Activated CD8-positive, alpha-beta memory T cell treated with anti-CD3 and anti-CD28 coated beads, Interleukin-2, amount 50 U/mL, for 4 hours (primary cell): Measurements from ENCODE around the gene IGDCC3.

Experiments used
- DNase-seq: peaks from one replicate; pipeline ENCODE4 v3.0.0-alpha.2; 2020

The IGDCC3 gene

DNA sequence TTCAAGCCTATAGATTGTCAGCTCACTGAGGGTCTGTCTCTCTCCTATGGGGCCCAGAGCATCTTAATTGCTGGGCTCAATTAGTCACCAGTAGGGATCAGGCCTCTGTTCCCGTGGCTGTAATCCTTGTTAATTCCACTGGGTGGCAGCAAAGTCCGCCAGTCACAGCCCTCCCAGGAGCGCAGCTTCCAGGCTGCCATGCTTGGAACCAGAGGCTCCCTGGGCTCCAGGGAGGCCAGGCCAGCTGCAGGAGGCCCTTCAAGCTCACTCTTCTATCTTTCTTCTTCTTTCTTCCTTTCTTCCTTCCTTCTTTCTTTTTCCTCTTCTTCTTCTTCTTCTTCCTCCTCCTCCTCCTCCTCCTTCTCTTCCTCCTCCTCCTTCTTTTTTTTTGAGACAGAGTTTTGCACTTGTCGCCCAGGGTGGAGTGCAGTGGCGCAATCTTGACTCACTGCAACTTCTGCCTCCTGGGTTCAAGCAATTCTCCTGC lies 58.9 kb downstream of the IGDCC3 start:
- peak; percentile 79 for DNase-seq

GRCh38 chr15:65312400-65312916 lies 65.3 kb downstream of the IGDCC3 start:
- DNase-seq, result no peak

DNA sequence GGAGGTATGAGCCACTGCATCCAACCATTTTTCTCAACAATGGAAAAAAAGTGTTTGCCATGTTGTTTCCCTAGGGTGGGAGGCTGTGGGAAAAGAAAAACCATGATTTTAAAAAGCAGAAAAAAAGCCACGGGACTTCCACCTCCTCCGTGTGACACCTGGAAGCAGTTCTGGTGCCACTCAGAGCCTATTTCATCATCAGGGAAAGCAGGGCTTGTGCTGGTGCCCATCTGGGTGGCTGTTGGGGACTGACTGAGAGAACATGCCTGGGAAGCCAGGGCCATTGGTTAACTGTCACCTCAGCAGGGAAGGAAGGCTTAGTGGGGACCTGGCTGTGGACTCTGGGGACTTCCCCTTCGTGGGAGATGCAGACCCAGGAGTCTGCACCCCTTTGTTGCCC lies 66.0 kb downstream of the IGDCC3 start:
- no peak for DNase-seq

GRCh38 chr15:65310431-65311137 lies 67.2 kb downstream of the IGDCC3 start:
- no peak for DNase-seq

DNA sequence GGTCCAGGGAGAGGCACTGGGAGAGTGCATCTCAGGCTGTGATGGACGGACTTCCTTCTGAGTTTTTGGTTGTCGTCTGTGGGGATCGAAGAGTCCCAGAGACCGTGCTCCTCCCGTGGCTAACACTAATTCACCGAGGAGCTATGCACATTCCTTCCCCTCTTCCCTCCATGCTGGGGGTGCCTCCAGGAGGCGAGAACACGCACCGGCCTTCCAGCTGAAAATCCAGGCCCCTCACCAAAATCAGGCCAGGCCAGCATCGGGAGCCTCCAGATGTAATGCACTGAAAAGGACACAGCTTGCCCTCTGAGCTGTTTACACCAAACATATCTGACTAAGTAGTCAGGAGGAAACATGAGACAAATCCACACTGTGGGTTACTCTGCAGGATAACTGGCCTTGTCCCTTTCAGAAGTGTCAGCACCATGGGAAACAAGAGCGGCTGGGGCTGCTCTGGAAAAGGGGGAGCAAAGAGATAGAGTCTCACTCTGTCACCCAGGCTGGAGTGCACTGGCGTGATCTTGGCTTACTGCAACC lies 67.9 kb downstream of the IGDCC3 start:
- DNase-seq, result no peak

GRCh38 chr15:65307978-65308377 lies 69.8 kb downstream of the IGDCC3 start:
- DNase-seq, result no peak

GRCh38 chr15:65306551-65306950 lies 71.3 kb downstream of the IGDCC3 start:
- DNase-seq, result no peak

GRCh38 chr15:65305776-65306175 lies 72.0 kb downstream of the IGDCC3 start:
- no peak for DNase-seq

- no peak for DNase-seq
These were observed 72.5 kb downstream of the IGDCC3 start for GRCh38 chr15:65305150-65305758.

DNA sequence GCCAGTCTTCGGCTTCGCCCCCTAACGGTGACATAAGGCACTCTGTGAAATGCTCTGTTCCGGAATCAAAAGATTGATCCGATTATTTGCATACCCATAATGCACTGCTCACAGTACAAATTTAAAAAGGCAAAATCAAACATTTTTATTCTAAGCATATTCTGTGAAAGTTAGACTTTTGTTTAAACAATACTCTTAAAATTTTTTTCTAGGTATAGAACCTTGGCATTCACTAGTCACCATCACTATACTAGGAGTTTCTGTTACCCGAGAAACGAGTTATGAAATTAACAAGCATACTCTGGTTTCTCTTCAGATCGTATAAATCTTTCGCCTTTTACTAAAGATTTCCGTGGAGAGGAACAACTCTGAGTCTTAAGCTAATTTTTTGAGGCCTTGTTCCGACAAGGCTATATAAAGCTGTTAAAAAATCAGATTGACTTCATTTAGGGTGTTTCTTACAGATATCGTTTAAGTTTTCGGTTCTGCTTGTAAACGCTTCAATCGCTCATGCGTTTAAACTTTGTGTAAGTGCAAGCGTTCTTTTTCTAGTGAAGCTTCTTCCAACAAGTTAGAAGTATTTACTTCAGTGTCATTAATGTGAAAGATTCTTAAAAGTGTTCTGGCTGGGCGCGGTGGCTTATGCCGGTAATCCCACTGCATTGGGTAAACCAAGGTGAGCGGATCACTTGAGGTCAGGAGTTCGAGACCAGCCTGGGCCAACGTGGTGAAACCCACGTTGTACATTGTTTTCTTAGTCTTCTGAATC lies 73.2 kb downstream of the IGDCC3 start, which contains the start of gene RNU5B-1:
Gene RNU5B-1, plus strand, starts transcription at position 297 of the 769 bp plus-strand sequence.
- DNase-seq, result peak; percentile 71

- DNase-seq, result no peak
These were observed 74.0 kb downstream of the IGDCC3 start for GRCh38 chr15:65303687-65304380.

DNA sequence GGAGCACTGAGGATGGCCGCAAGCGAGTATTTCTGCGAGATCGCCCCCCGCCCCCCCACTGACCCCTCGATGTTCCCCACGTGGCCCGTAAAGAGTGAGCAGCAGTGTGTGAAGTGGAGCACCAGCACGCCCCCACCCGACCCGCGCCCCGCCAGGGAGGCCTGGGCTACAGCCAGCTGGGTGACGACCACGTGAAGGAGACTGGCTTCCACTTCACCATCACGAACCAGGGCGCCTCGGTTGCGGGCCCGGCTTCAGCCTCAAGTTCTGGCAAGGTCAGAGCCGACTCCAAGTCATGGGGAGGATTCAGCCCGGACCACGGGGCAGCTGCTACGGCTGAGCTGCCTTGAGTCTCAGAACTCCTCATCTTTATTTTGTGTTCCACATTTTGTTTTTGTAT lies 75.7 kb downstream of the IGDCC3 start:
- no peak for DNase-seq

DNA sequence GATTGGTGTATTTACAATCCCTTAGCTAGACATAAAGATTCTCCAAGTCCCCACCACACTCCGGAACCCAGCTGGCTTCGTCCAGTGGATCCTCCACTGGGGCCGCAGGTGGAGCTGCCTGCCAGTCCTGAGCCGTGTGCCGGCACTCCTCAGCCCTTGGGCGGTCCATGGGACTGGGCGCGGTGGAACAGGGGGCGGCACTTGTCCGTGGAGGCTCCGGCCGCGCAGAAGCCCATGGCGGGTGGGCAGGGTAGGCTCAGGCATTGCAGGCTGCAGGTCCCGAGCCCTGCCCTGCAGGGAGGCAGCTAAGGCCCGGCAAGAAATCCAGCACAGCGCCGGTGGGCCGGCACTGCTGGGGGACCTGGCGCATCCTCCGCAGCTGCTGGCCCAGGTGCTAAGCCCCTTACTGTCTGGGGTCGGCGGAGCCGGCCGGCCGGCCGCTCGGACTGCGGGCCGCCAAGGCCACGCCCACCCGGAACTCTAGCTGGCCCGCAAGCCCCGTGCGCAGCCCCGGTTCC lies 76.8 kb downstream of the IGDCC3 start:
- DNase-seq, result no peak

DNA sequence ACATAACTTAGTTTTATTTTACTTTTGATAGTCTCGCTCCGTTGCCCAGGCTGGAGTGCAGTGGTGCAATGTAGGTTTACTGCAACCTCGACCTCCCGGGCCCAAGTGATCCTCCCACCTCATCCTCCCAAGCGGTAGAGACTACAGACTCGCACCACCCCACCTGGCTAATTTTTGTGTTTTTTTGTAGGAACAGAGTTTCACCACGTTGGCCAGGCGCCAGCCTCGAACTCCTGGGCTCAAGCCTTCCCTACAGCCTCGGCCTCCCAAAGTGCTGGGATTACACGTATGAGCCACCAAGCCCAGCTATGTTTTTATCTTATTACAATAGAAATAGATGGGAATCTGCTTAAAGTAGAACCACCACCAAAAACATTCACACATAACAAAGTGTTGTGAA lies 79.1 kb downstream of the IGDCC3 start:
- no peak for DNase-seq

DNA sequence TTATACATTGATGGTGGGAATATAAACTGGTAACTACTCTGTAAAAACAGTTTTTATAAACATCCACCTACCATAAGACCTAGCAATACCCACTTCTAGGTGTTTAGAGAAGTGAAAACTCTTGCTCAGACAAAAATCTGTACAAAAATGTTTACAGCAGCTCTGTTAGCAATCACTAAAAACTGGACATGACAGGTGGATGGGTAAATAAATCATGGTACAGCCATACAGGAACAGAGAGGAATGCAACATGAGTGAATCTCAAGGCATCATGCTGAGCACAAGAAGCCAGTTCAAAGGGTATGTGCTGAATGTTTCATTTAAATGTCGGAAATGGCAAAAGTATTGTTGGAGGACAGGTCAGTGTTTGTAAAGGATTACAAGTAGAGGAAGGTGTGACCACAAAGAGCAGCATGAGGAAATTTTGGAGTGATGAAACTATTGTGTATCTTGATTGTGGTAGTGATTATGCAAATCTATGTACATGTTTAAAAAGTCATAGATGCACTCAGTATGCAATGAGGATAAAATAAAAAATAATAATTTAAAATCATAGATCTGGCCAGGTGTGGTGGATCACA lies 84.8 kb downstream of the IGDCC3 start:
- DNase-seq, result no peak

GRCh38 chr15:65290228-65290627 lies 87.6 kb downstream of the IGDCC3 start:
- DNase-seq, result no peak

GRCh38 chr15:65289261-65289854 lies 88.4 kb downstream of the IGDCC3 start:
- no peak for DNase-seq

- no peak for DNase-seq
These were observed 90.3 kb downstream of the IGDCC3 start for GRCh38 chr15:65287520-65287855.

- DNase-seq, result peak; percentile 93
These were observed 90.9 kb downstream of the IGDCC3 start, which contains the start of gene PARP16 for GRCh38 chr15:65286704-65287519. TSS of gene PARP16 (minus strand) at chr15:65286883. CDS start at chr15:65286426, 457 bp downstream.

DNA sequence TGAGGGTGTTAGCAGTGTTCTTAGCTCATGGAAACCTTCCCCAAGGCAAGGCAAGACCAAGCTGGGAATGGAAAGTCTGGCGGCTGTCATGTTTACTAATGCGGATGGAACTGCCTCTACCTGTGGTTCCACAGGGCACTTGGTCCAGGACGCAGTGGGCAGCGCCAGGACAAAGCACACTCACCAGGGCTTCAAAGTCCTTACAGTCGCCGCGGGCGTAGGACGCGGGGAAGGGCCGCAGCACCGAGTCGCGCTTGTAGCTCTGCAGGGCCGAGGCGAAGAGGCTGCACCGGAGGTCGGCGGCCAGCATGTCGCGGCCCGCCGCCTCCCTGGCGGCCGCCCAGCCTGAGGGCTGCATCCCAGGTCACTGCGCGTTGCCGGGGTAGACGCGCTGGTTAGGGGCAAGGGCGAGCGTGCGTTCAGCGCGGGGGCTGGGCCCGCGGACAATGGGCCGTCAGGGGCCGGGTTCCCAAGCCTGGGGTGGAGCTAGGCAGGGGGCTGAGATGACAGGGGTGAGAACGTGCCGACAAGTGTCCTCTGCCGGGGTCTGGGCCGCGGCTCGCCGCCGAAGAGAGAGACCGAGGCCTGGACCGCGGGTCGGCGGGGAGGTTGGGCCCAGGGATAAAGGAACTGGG lies 91.6 kb downstream of the IGDCC3 start:
- no peak for DNase-seq
